Astrocyte of the cerebellum (primary cell): ENCODE data around the gene DYNLL1.
A peak's percentile ranks its signal among the peaks of the same experiment; 100 is the strongest.

Experiments
- DNase-seq: peaks from one replicate; pipeline ENCODE4 v3.0.0-alpha.2; 2011; ENCODE audit warnings: low read depth
- H3K4me3 ChIP-seq: 2 replicates; pipeline ENCODE4 v1.5.1; 2011; ENCODE audit warnings: mild to moderate bottlenecking, low read depth, low read length, moderate library complexity
- CTCF ChIP-seq: IDR thresholded peaks from 2 replicates; pipeline ENCODE4 v1.5.1; 2012; ENCODE audit warnings: low read length, low read depth, moderate library complexity, mild to moderate bottlenecking; ENCODE audit errors: missing control alignments
- in situ Hi-C: cut with HindIII; loops from 2 replicates; pipeline ENCODE4 v1.10.0; 2017; ENCODE audit warnings: low sequenced_read_pairs

DYNLL1 gene

GRCh38 chr12:120467439-120467838 lies 28.5 kb upstream of the DYNLL1 start:
- in situ Hi-C loops: no loop called here
- TF ChIP-seq CTCF: no peak
- no peak for DNase-seq
- H3K4me3 ChIP-seq: no peak overlapping the region

GRCh38 chr12:120468325-120468820 lies 27.5 kb upstream of the DYNLL1 start:
- peak overlapping the region; percentile 79 for H3K4me3 ChIP-seq
- TF ChIP-seq CTCF: no peak
- DNase-seq: peak; percentile 8
- in situ Hi-C loops: no loop called here

- in situ Hi-C loops: no loop called here
- no peak for DNase-seq
- TF ChIP-seq CTCF: no peak
- peak overlapping the region; percentile 79 for H3K4me3 ChIP-seq
Measured at GRCh38 chr12:120468821-120469449, 27.0 kb upstream of the DYNLL1 start.

- H3K4me3 ChIP-seq: peak within 1 kb of the TSS; percentile 79
- DNase-seq: peak; percentile 90
- peak; percentile 84 for TF ChIP-seq CTCF
- in situ Hi-C loops: no loop called here
Measured at GRCh38 chr12:120469450-120470149, 26.3 kb upstream of the DYNLL1 start, which contains the start of gene SRSF9. Gene SRSF9 (minus strand): TSS chr12:120469748. CDS start chr12:120469609, 139 bp downstream.

- no peak for TF ChIP-seq CTCF
- no peak for DNase-seq
- in situ Hi-C loops: no loop called here
Measured at GRCh38 chr12:120470150-120470784, 25.6 kb upstream of the DYNLL1 start.

GRCh38 chr12:120472521-120472920 lies 23.4 kb upstream of the DYNLL1 start:
- in situ Hi-C loops: no loop called here
- no peak for DNase-seq
- TF ChIP-seq CTCF: no peak
- H3K4me3 ChIP-seq: no peak overlapping the region

More at GRCh38 chr12:120470150-120470784, 25.6 kb upstream of the DYNLL1 start:
- peak overlapping the region; percentile 79 for H3K4me3 ChIP-seq
